GOT3 (cell line): Measurements from ENCODE around the gene KCNT2.

Source experiments
- DNase-seq: peaks from one replicate; lab custom pipeline; 2025; ENCODE audit warnings: mixed read lengths; lab: John Stamatoyannopoulos, UW

KCNT2 gene

DNA sequence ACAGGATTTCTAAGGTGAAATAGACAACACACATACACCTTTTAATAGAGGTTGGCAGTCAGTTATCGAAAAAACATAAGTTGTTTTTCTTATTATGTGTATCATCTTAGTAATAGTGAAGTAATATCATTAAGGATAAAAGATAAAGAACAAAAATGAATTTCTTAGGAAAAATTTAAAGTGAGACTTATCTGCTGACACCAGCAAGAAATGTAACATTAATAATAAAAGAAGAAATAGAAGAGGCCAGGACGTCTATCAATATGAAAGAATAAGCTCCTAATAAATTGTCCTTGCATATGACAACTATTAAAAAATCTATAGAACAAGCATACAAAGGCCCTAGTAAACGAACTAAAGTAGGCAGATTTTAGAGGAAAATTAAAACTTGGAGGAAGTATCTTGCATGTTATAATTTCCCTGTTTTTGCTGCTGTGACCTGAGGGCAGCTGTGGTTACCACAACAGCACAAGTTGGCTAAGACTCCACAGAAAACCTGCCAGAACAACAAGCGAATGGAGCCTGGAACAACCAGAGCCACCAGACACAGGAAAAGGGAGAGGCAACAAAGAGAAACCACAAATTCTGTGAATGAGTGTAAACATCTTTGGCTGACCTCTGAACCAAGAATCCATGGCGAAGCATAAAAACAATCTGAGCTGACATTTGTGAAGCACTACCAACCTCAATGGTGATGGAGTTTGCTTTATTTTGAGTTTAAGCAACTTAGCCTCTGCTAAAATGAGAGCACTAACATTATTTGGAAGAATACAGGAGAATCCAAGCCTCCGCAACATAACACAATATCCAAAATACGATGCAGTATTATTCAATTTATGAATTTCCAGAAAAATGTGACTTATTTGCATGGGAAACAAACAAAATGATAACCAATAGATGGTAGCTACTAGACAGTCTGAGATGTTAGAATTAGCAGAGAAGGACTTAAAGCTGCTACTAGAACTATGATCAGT lies 207.5 kb downstream of the KCNT2 start:
- no peak for DNase-seq

GRCh38 chr1:196399713-196400112 lies 208.5 kb downstream of the KCNT2 start:
- DNase-seq, result no peak

DNA sequence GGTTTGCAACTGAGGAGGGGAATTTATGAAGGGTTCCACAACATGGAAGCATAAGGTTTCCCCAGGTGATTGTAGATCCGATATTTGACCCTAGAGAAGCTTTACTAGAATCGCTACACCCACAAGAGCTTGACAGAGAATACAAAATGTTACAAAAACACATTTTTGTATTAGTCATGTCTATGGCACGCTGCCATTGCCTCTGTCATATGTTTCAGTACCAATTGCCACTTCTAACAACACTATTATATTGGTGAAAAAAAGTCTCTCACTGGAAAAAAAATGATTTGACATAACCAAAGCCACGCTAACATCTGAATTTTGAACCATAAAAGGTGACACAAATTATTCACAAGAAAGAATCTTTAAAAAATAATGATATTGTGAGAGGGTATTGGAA lies 214.5 kb downstream of the KCNT2 start:
- DNase-seq, result no peak

DNA sequence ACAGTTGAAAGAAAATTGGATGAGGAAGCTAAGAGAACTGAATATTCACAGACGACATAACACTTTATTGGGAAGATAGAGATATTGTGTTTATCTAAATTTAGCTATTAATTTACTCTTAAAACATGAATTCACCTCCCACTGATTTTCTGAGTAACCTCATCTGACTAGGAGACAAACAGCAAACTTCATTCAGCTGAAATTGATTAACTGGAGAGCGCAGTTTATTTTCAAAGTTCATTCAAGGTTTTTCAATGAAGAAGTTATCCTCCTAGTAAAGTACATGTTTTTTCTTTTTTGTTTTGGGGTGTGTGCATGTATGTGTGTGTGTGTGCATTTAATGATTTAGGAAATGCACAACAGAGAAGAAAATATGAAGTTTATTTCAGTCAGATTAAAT lies 215.0 kb downstream of the KCNT2 start:
- DNase-seq, result no peak

GRCh38 chr1:196387766-196388165 lies 220.5 kb downstream of the KCNT2 start:
- DNase-seq, result no peak

- no peak for DNase-seq
These were observed 223.1 kb downstream of the KCNT2 start for GRCh38 chr1:196385109-196385508.

- no peak for DNase-seq
These were observed 225.9 kb downstream of the KCNT2 start for GRCh38 chr1:196382383-196382782.

GRCh38 chr1:196381544-196381943 lies 226.7 kb downstream of the KCNT2 start:
- DNase-seq, result no peak

DNA sequence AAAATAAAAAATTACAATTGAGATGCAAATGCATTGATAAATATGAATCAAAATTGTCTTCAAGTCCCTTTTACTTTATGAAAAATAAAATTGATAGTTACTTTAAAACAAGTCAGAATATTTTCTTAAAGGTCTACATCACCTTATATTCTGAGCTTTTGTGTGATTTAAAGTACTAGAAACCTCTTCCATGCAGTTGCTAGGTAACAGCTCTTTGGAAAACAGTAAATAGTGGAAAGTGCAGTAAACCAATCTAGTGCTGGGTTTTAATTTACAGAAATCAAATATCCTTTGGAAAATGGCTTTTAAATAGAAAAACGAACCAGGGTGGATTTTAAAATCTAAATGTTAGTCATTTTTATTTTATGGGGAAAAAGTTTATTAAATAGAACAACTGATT lies 227.9 kb downstream of the KCNT2 start:
- DNase-seq, result no peak

GRCh38 chr1:196377811-196378210 lies 230.4 kb downstream of the KCNT2 start:
- no peak for DNase-seq

GRCh38 chr1:196376630-196377328 lies 231.5 kb downstream of the KCNT2 start:
- DNase-seq, result no peak

GRCh38 chr1:196373798-196374197 lies 234.4 kb downstream of the KCNT2 start:
- DNase-seq, result no peak

DNA sequence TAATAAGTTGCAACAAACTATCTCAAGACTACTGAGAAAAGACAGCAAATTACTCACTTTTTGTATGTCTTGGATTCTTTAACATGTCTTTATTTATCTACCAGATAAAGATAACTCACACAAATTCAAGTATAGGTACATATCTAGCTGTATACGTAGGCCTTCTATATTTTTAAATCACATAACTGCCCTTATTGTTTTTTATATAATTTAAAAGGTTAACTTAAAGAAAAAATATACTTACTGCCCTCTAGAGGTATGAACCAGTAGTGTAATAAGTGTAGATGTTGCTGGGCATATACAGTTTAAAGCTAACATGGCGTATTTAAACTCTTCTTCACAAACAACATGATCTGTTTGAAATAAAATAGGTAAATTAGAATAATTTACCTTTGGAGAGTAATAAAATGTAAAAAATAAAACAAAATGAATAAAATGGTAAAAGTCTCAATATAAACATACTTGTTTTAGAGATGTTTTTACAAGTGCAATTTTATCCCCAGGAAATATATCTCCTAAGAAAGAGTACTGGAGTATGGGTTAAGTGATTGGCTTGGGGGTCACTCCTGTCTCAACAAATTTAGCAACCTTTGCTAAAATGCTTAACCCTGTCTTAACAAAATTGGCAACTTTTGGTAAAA lies 235.2 kb downstream of the KCNT2 start:
- DNase-seq, result no peak

- DNase-seq, result no peak
These were observed 240.4 kb downstream of the KCNT2 start for GRCh38 chr1:196367838-196368237.

DNA sequence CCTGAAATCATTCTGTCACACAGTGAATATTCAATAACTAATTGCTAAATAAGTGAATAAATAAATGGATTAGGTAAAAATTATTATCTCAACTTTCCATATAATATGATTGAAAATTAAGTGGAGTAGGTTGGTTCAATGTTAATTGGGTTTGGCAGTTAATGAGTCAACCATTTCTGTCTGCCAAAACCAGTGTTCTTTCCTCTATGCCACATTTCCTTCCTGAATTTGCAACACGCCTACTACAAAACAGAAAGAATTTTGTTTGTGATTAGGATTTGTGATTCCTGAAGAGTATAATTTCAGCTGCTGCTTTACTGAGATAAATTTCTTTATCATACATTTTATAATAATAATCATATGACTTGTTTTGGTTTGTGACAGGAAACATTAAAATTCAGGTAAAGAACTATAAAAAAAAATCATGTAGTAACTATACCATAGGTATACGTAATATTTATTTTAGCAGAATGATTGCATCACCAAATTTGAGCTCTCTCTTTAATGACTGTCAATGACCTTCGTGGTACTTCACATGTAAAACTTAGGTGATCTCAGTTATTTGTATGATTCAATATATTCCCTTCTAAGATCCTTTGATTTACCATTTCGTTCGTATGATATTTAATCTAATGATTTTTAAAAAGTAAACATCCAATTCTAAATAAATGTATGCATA lies 241.3 kb downstream of the KCNT2 start:
- no peak for DNase-seq

GRCh38 chr1:196361112-196361714 lies 247.0 kb downstream of the KCNT2 start:
- no peak for DNase-seq

- DNase-seq, result no peak
These were observed 250.3 kb downstream of the KCNT2 start for GRCh38 chr1:196357913-196358312.

DNA sequence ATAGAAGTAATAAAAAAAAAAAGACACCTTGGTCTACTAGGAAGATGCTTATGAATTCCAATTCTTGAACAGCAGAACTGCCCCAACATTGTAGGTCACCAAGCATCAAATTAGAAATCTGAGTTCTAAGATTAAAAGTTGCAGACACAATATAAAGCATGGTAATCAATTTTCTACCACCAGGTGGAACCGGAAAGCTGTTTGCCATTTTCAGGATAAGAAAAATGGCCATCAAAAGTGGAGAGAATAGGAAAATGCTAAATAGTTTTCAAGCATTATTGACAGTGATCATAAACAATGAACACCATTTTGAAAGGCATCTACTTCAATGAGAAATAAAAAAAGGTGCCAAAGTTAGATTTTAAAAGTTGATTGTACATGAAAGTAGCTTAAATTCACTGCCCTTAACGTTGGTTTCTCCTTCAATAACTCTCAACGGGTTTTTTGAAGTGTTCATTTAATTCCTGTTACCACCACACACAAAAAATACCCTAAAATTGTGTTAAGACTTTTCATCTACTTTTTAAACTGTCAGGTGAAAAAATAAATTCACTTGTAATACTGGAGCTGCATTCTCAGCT lies 252.9 kb downstream of the KCNT2 start:
- DNase-seq, result no peak

- DNase-seq, result no peak
These were observed 263.8 kb downstream of the KCNT2 start for GRCh38 chr1:196344453-196344852.

GRCh38 chr1:196324345-196324744 lies 283.9 kb downstream of the KCNT2 start:
- DNase-seq, result no peak

DNA sequence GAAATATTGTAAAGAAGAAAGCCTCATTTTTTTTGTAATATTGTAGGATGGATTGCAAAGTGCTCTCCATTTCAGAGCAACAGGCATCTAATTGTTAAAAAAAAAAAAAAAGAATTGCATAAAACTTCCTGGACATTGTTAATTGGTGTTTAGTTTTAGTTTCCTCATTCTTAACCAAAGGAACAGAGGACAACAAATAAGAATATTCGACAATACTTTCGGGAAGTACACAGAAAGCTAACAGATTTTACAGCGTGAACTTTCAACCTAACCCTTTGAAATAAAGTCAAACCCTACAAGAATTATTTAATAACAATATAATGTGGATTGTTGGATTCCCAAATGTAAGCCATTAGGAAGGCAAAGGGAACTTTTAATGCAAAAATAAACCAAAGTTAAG lies 284.4 kb downstream of the KCNT2 start:
- no peak for DNase-seq
